PC-9 (cell line): ENCODE data around the gene PRELP.
"Not testable (repeated sequence)": the region's sequence is repeated elsewhere in the genome, so short reads cannot be mapped to it uniquely, and the experiment has no call there.

ENCODE experiments used
- CTCF ChIP-seq: fragments of 200-600 bp; sonication (generic); conservative IDR thresholded peaks from 2 replicates; pipeline ENCODE4 v1.6.1; 2017; ENCODE audit warnings: mixed run types, antibody characterized with exemption, mild to moderate bottlenecking, moderate library complexity
- EZH2 ChIP-seq: fragments of 200-600 bp; sonication (generic); IDR thresholded peaks from 2 replicates; pipeline ENCODE4 v1.8.0; 2017; ENCODE audit warnings: antibody characterized with exemption, low read depth

DNA sequence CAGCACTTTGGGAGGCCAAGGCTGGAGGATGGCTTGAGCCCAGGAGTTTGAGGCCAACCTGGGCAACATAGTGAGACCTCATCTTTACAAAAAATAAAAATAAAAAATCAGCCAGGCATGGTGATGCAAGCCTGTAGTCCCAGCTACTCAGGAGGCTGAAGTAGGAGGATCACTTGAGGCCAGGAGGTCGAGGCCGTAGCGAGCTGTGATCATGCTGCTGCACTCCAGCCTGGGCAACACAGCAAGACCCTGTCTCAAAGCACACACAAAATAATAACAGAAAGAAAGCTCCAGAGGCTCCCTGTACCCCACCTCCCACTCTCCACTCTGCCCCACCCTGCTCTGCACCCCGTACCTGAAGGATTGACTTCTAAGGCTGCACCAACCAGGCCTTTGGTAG, 42.5 kb downstream of the PRELP start:
- TF ChIP-seq CTCF, EZH2: not testable (repeated sequence)
